ENCODE measurements around the gene FBLN1. TPM values are rescaled to one million over a fixed set of nuclear protein-coding genes. Genes with fewer than 3 reads are reported as not detected.

The FBLN1 gene
- total RNA-seq, 2 donors from 2014 or later = 125 to 144 TPM

DNA sequence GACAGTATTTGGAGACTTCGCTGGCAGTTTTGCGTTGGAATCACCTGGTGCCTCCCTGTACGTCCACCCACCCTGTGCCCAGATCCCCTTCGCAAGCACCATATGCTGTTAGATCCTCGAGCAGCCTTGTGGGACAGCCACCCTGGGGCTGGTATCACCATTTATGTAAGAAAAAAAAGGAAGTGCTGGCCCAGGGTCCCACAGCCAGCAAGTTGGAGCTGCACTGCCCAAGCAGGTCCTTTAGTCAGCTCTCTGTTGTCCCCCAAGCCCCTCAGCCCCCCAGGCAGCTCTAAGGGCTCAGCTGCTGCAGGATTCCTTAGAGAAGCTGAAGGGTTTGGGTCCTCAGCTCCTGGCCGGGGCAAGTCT, 80.3 kb downstream of the FBLN1 start:
- Histone ChIP-seq H3K9me3 (no peaks in the 10 kb centered on the region), H3K36me3 (no peaks in the 10 kb centered on the region), H3K4me3 (no peak overlapping the region), H3K27me3 (replicated peaks; ENCODE audit: insufficient read depth) (no peaks in the 10 kb centered on the region), H3K4me1 (replicated peaks) (no peaks in the 10 kb centered on the region), H3K27ac (no peak overlapping the region)
- 90% methylated on average over 6 of the region's 6 CpGs for WGBS
- TF ChIP-seq, protein P1, sequence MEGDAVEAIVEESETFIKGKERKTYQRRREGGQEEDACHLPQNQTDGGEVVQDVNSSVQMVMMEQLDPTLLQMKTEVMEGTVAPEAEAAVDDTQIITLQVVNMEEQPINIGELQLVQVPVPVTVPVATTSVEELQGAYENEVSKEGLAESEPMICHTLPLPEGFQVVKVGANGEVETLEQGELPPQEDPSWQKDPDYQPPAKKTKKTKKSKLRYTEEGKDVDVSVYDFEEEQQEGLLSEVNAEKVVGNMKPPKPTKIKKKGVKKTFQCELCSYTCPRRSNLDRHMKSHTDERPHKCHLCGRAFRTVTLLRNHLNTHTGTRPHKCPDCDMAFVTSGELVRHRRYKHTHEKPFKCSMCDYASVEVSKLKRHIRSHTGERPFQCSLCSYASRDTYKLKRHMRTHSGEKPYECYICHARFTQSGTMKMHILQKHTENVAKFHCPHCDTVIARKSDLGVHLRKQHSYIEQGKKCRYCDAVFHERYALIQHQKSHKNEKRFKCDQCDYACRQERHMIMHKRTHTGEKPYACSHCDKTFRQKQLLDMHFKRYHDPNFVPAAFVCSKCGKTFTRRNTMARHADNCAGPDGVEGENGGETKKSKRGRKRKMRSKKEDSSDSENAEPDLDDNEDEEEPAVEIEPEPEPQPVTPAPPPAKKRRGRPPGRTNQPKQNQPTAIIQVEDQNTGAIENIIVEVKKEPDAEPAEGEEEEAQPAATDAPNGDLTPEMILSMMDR (IDR thresholded peaks at IDR 0.05) = no peak
- TF ChIP-seq POLR2AphosphoS5 (IDR thresholded peaks at IDR 0.05) = no peak
- no peak for TF ChIP-seq POLR2A (IDR thresholded peaks at IDR 0.05)
- intact Hi-C loops (cut with DNase I) = no loop called here
- DNase-seq (ENCODE audit: low spot score) = no peak

DNA sequence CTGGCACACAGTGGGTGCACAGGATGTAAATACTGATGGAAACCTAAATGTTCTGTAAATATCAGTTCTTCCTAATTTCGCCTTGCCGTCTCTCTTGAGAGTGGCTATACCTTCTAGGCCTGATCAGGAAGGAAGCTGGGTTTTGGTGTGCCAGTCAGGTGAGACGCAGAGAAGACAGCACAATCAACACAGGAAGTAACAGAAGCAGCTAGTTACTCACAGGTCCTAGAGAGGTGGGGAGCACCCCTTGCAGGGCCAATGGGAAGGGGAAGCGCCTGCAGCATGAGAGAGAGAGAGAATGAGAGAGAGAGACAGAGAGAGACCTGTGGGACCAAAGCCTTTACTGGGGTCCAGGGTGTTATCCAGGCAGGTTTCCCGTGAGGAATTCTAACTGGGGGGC, 80.8 kb downstream of the FBLN1 start:
- Histone ChIP-seq H3K4me3 (no peak overlapping the region), H3K36me3 (no peaks in the 10 kb centered on the region), H3K27ac (no peak overlapping the region), H3K9me3 (no peaks in the 10 kb centered on the region), H3K27me3 (replicated peaks; ENCODE audit: insufficient read depth) (no peaks in the 10 kb centered on the region), H3K4me1 (replicated peaks) (no peaks in the 10 kb centered on the region)
- TF ChIP-seq POLR2AphosphoS5 (IDR thresholded peaks at IDR 0.05) (no peak), POLR2A (IDR thresholded peaks at IDR 0.05) (no peak)
- DNase-seq (ENCODE audit: low spot score) = no peak
- intact Hi-C loops (cut with DNase I) = no loop called here
- 91% methylated on average over 5 of the region's 5 CpGs for WGBS

DNA sequence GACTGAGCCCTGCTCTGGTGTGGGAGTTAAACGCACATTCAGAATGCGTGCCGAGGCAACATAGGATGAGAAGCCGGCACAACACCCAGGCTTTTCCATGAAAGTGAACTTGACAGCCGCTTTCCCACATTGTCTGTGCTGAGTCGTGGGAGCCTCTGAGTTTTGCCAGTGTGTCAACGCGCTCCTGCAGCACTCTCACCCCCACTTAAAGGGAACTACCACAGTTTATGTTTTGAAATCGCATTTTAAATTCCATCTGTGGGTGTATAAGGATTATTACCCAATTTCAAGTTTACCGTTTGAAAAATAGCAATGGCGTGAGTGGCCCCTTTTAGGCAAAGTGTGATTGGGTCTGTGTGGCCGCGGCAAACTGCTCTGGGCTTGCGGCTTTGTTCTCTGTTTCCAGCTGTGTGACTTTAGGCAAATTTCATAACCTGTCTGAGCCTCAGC, 81.5 kb downstream of the FBLN1 start:
- no peak for DNase-seq (ENCODE audit: low spot score)
- H3K27ac ChIP-seq = no peak overlapping the region
- H3K9me3 ChIP-seq = no peaks in the 10 kb centered on the region
- no peaks in the 10 kb centered on the region for H3K4me1 ChIP-seq (replicated peaks)
- WGBS = 65% methylated on average over 14 of the region's 14 CpGs
- no peaks in the 10 kb centered on the region for H3K27me3 ChIP-seq (replicated peaks; ENCODE audit: insufficient read depth)
- no peak overlapping the region for H3K4me3 ChIP-seq
- TF ChIP-seq POLR2AphosphoS5 (IDR thresholded peaks at IDR 0.05) = no peak
- no peak for TF ChIP-seq POLR2A (IDR thresholded peaks at IDR 0.05)
- TF ChIP-seq, protein P1 (IDR thresholded peaks at IDR 0.05) = no peak
- no peaks in the 10 kb centered on the region for H3K36me3 ChIP-seq
- intact Hi-C loops (cut with DNase I) = no loop called here

DNA sequence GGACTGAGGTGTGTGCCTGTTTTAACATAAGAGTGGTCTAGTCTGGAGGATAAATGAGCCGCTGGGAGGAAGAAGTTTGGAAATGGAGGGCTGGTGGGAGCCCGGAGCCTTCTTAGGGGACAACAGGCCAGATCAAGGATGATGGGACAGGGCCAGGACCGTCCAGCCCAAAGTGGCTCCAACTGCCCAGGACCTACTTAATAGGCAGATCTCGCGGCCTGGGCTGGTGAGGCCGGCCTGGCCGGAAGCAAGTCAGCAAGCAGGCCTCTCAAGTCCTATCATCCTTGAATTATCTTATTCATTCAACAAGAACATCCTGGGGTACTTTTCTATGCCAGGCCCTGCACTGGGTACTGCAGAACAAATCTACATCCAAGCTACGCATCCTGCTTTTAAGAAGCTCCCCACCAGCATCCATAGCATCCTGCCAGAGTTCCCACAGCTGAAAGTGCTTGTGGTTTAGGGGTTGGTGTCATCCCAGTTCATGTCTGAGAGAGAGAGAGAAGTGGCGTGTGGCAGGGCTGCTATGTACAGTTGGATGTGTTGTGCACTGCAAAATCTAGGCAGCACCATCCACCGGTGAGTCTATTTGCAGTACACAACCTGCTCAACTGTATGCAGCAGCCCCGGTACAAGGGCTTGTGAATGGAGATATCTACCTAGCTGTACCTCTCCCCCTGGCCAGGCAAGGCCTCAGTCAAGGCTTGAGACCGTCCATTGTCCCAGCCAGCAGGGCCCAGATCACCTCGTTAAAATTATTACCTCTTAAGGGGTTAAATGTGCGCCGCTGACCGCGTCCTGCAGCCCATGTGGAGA, 82.1 kb downstream of the FBLN1 start:
- Histone ChIP-seq H3K4me1 (replicated peaks) (no peaks in the 10 kb centered on the region), H3K27ac (no peak overlapping the region)

DNA sequence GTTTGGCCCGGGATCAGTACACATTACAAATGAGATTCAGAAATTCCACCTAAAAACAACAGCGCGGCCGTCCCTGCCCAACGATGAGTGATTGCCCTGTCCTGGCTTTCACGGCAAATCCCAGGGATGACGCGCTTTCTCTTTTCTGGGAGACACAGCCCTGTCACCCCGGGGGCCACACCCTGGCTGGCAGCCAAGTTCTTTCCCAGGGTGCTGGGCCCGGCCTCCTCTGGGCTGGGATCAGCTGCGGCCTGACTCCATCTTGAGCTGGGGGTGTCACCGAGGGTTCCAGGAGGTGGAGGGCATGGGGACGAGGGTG, 82.7 kb downstream of the FBLN1 start:
- WGBS = 56% methylated on average over 13 of the region's 13 CpGs
- TF ChIP-seq POLR2A (IDR thresholded peaks at IDR 0.05) (no peak), POLR2AphosphoS5 (IDR thresholded peaks at IDR 0.05) (no peak)
- TF ChIP-seq, protein P1 (IDR thresholded peaks at IDR 0.05) = no peak
- intact Hi-C loops (cut with DNase I) = no loop called here
- no peak overlapping the region for H3K27ac ChIP-seq
- no peaks in the 10 kb centered on the region for H3K4me1 ChIP-seq (replicated peaks)
- H3K9me3 ChIP-seq = no peaks in the 10 kb centered on the region
- H3K4me3 ChIP-seq = no peak overlapping the region
- DNase-seq (ENCODE audit: low spot score) = no peak
- H3K27me3 ChIP-seq (replicated peaks; ENCODE audit: insufficient read depth) = no peaks in the 10 kb centered on the region
- no peaks in the 10 kb centered on the region for H3K36me3 ChIP-seq

More for the DNA sequence above, 82.1 kb downstream of the FBLN1 start:
- DNase-seq (ENCODE audit: low spot score) = no peak
- Histone ChIP-seq H3K36me3 (no peaks in the 10 kb centered on the region), H3K27me3 (replicated peaks; ENCODE audit: insufficient read depth) (no peaks in the 10 kb centered on the region), H3K9me3 (no peaks in the 10 kb centered on the region), H3K4me3 (no peak overlapping the region)
- intact Hi-C loops (cut with DNase I) = no loop called here
- WGBS = 67% methylated on average over 17 of the region's 17 CpGs
- no peak for TF ChIP-seq POLR2AphosphoS5 (IDR thresholded peaks at IDR 0.05)

DNA sequence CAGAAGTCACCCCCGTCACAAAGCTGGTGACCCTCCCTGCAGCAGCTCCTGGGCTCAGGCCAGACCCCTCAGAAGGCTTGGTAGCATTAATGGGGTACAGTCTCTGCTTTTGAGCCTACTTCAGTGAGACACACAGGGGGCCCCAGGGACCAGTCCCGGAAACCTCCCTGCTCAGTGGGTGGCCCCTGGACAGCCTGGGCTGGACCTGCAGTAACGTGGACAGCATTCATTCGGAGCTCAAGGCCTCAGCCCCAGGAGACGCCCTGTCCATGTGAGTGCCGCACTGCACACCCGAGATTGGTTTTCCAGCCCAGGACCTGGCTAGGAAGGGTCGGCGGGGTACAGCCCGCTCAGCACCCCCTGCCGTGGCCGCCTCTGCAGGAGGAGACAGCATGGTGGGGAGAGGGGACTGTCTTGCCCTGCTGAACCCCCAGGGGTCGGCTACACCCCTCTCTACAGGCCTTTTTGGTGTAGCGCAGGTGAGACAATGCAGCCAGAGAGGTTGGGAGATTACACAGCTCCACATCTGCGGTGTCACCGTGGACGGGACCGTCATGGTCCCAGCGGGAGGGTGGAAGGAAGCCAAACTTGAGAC, 83.4 kb downstream of the FBLN1 start:
- no peaks in the 10 kb centered on the region for H3K27me3 ChIP-seq (replicated peaks; ENCODE audit: insufficient read depth)
- WGBS = 84% methylated on average over 19 of the region's 19 CpGs
- no peaks in the 10 kb centered on the region for H3K4me1 ChIP-seq (replicated peaks)
- DNase-seq (ENCODE audit: low spot score) = no peak
- H3K27ac ChIP-seq = no peak overlapping the region
- no peak overlapping the region for H3K4me3 ChIP-seq
- no peaks in the 10 kb centered on the region for H3K36me3 ChIP-seq
- TF ChIP-seq POLR2AphosphoS5 (IDR thresholded peaks at IDR 0.05) (no peak), POLR2A (IDR thresholded peaks at IDR 0.05) (no peak)
- TF ChIP-seq, protein P1 (IDR thresholded peaks at IDR 0.05) = no peak
- intact Hi-C loops (cut with DNase I) = no loop called here
- no peaks in the 10 kb centered on the region for H3K9me3 ChIP-seq
